BJ (cell line): ENCODE results near the gene EFNA3. TPM values are rescaled to one million over a fixed set of nuclear protein-coding genes. Genes with fewer than 3 reads are reported as not detected.

Experiments used
- CTCF ChIA-PET: fragments of 350-600 bp; formaldehyde crosslinking; extraction: SDS; loops from one replicate; lab custom pipeline; 2021; ENCODE audit warnings: antibody characterized with exemption, inconsistent platforms; lab: Yijun Ruan, JAX
- POLR2A ChIA-PET: fragments of 300-600 bp; sonication (Branson Sonifier 250); formaldehyde crosslinking; extraction: SDS; loops from one replicate; lab custom pipeline; 2021; ENCODE audit warnings: antibody characterized with exemption; lab: Charles Lee
- DNase-seq: peaks from one replicate; pipeline ENCODE4 v3.0.0-alpha.2; 2011; ENCODE audit warnings: low read depth
- H3K27me3 ChIP-seq: 2 replicates; pipeline ENCODE4 v1.6.0; 2011; ENCODE audit warnings: low read length; ENCODE audit not compliant: control insufficient read depth, insufficient read depth
- H3K36me3 ChIP-seq: 2 replicates; pipeline ENCODE4 v1.5.1; 2011; ENCODE audit warnings: low read length; ENCODE audit not compliant: control insufficient read depth, insufficient read depth
- H3K4me3 ChIP-seq: 2 replicates; pipeline ENCODE4 v1.5.1; 2011; ENCODE audit warnings: low read depth, mild to moderate bottlenecking, control low read depth, low read length
- CTCF ChIP-seq: IDR thresholded peaks from 2 replicates; pipeline ENCODE4 v1.5.1; 2011; ENCODE audit warnings: low read depth, mild to moderate bottlenecking, control low read depth, inconsistent platforms, low read length, moderate library complexity; ENCODE audit not compliant: insufficient read depth
- polyA plus RNA-seq: library from polyadenylated mRNA; depleted of rRNA; stranded (reverse); fragments of >200 nt; gene quantifications from 2 replicates; pipeline ENCODE4 v1.2.3, GENCODE V29; 2011

Gene EFNA3
- polyA plus RNA-seq, 1 experiment = 1.8 TPM

GRCh38 chr1:155070721-155071569, 7.7 kb upstream of the EFNA3 start:
- Histone ChIP-seq H3K4me3 (peak overlapping the region; percentile 36), H3K27me3 (no peaks in the 10 kb centered on the region), H3K36me3 (peaks cover 11% of the 10 kb centered on the region)
- CTCF ChIA-PET = interaction anchor here (1.0 to 17.0 kb wide), 8 partner anchors 9 to 116 kb away, joined by 3 to 147 read pairs (median 4); no protein-coding TSS in a partner anchor
- no peak for DNase-seq
- peak; percentile 54 for TF ChIP-seq CTCF
- POLR2A ChIA-PET = interaction anchor here (0.5 kb wide), 1 partner anchor 54 kb away, joined by 3 read pairs; no protein-coding TSS in a partner anchor

GRCh38 chr1:155071701-155072100, 6.9 kb upstream of the EFNA3 start:
- CTCF ChIA-PET = interaction anchor here (1.0 to 17.0 kb wide), 5 partner anchors 10 to 116 kb away, joined by 3 to 147 read pairs (median 5); no protein-coding TSS in a partner anchor
- no peak for TF ChIP-seq CTCF

GRCh38 chr1:155072531-155073289, 5.9 kb upstream of the EFNA3 start:
- ChIA-PET POLR2A (no interaction called here), CTCF (interaction anchor here (0.6 to 17.0 kb wide), 7 partner anchors 11 to 117 kb away, joined by 3 to 147 read pairs (median 4); partner anchors contain the start of gene ADAM15)
- H3K36me3 ChIP-seq = peaks cover 8% of the 10 kb centered on the region
- no peak for DNase-seq
- peaks cover 1% of the 10 kb centered on the region; the same call in 1 of the 2 replicates for H3K27me3 ChIP-seq
- no peak overlapping the region for H3K4me3 ChIP-seq
- TF ChIP-seq CTCF = no peak

More at GRCh38 chr1:155071701-155072100, 6.9 kb upstream of the EFNA3 start:
- no peak overlapping the region for H3K4me3 ChIP-seq
- POLR2A ChIA-PET = no interaction called here
- DNase-seq = no peak
- peaks cover 10% of the 10 kb centered on the region for H3K36me3 ChIP-seq
- peaks cover 1% of the 10 kb centered on the region; the same call in 1 of the 2 replicates for H3K27me3 ChIP-seq

- ChIA-PET CTCF (interaction anchor here (1.1 to 17.0 kb wide), 5 partner anchors 10 to 22 kb away, joined by 4 to 147 read pairs (median 24); partner anchors contain the start of genes ADAM15 and EFNA4), POLR2A (no interaction called here)
- no peak overlapping the region for H3K4me3 ChIP-seq
- H3K27me3 ChIP-seq = peaks cover 1% of the 10 kb centered on the region
- TF ChIP-seq CTCF = no peak
- DNase-seq = no peak
- H3K36me3 ChIP-seq = peaks cover 8% of the 10 kb centered on the region
Observed at GRCh38 chr1:155073377-155074242, 5.0 kb upstream of the EFNA3 start.
